B cell (primary cell): ENCODE results near the gene RP9.

Experiments used
- EZH2 ChIP-seq: IDR thresholded peaks from 2 replicates; pipeline ENCODE4 v1.6.1; 2012; ENCODE audit warnings: borderline replicate concordance, low read depth, mild to moderate bottlenecking, moderate library complexity, low read length; ENCODE audit not compliant: insufficient read depth, poor library complexity, severe bottlenecking
- TF ChIP-seq, protein P1 (sequence below): fragments of 200-600 bp; IDR thresholded peaks from one replicate; pipeline ENCODE4 v1.8.0; 2022; ENCODE audit warnings: antibody characterized with exemption, mild to moderate bottlenecking

DNA sequence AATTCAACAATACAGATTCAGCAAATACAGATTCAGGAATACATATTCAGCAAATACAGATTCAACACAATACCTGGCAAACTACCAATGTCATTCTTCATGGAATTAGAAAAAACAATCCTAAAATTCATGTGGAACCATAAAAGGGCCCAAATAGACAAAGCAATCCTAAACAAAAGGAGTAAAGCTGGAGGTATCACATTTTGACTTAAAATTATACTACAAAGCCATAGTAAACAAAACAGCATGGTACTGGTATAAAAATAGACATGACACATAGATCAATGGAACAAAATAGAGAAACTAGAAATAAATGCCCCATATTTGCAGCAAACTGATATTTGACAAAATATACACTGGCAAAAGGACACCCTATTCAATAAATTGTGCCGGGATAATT is 43.2 kb downstream of the RP9 start:
- TF ChIP-seq, protein P1, sequence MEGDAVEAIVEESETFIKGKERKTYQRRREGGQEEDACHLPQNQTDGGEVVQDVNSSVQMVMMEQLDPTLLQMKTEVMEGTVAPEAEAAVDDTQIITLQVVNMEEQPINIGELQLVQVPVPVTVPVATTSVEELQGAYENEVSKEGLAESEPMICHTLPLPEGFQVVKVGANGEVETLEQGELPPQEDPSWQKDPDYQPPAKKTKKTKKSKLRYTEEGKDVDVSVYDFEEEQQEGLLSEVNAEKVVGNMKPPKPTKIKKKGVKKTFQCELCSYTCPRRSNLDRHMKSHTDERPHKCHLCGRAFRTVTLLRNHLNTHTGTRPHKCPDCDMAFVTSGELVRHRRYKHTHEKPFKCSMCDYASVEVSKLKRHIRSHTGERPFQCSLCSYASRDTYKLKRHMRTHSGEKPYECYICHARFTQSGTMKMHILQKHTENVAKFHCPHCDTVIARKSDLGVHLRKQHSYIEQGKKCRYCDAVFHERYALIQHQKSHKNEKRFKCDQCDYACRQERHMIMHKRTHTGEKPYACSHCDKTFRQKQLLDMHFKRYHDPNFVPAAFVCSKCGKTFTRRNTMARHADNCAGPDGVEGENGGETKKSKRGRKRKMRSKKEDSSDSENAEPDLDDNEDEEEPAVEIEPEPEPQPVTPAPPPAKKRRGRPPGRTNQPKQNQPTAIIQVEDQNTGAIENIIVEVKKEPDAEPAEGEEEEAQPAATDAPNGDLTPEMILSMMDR = no peak
- no peak for TF ChIP-seq EZH2
